ENCODE measurements around the gene ATOH1.

ATOH1 gene

GRCh38 chr4:93835929-93836328 lies 7.4 kb downstream of the ATOH1 start:
- no peak for DNase-seq (ENCODE audit: low spot score)

- no peak for DNase-seq (ENCODE audit: low spot score)
Measured at GRCh38 chr4:93839704-93840103, 11.2 kb downstream of the ATOH1 start.

- no peak for DNase-seq (ENCODE audit: low spot score)
Measured at GRCh38 chr4:93841803-93842345, 13.3 kb downstream of the ATOH1 start.

- DNase-seq (ENCODE audit: low spot score): no peak
Measured at GRCh38 chr4:93842601-93843252, 14.2 kb downstream of the ATOH1 start.

- DNase-seq (ENCODE audit: low spot score): no peak
Measured at GRCh38 chr4:93843772-93844171, 15.2 kb downstream of the ATOH1 start.

- no peak for DNase-seq (ENCODE audit: low spot score)
Measured at GRCh38 chr4:93852680-93853079, 24.1 kb downstream of the ATOH1 start.

- DNase-seq (ENCODE audit: low spot score): no peak
Measured at GRCh38 chr4:93855926-93856325, 27.4 kb downstream of the ATOH1 start.

GRCh38 chr4:93865650-93866049 lies 37.1 kb downstream of the ATOH1 start:
- DNase-seq (ENCODE audit: low spot score): no peak

GRCh38 chr4:93867416-93868001 lies 39.0 kb downstream of the ATOH1 start:
- no peak for DNase-seq (ENCODE audit: low spot score)

GRCh38 chr4:93870876-93871458 lies 42.4 kb downstream of the ATOH1 start:
- DNase-seq (ENCODE audit: low spot score): no peak

GRCh38 chr4:93876754-93877153 lies 48.2 kb downstream of the ATOH1 start:
- DNase-seq (ENCODE audit: low spot score): no peak

- DNase-seq (ENCODE audit: low spot score): no peak
Measured at GRCh38 chr4:93878566-93878965, 50.0 kb downstream of the ATOH1 start.

- no peak for DNase-seq (ENCODE audit: low spot score)
Measured at GRCh38 chr4:93879919-93880318, 51.4 kb downstream of the ATOH1 start.

All from AG20443 (cell line).